HG02943 (cell line): ENCODE results near the gene SLC4A5.
"Not testable (repeated sequence)": the region's sequence is repeated elsewhere in the genome, so short reads cannot be mapped to it uniquely, and the experiment has no call there.

Experiments
- ATAC-seq: cut with Tn5 transposase; IDR thresholded peaks from one replicate; pipeline ENCODE4 v1.9.1; 2021; ENCODE audit warnings: mild to moderate bottlenecking, low read depth, moderate library complexity; ENCODE audit not compliant: unreplicated experiment

The SLC4A5 gene

GRCh38 chr2:74212702-74213410 is 130.4 kb downstream of the SLC4A5 start:
- no peak for ATAC-seq

GRCh38 chr2:74206180-74206688 is 137.0 kb downstream of the SLC4A5 start:
- peak; percentile 68 for ATAC-seq

- ATAC-seq = peak; percentile 35
These were observed 137.6 kb downstream of the SLC4A5 start for GRCh38 chr2:74205596-74205995.

GRCh38 chr2:74205113-74205512 is 138.1 kb downstream of the SLC4A5 start:
- no peak for ATAC-seq

- ATAC-seq = no peak
These were observed 138.8 kb downstream of the SLC4A5 start for GRCh38 chr2:74204436-74204835.

GRCh38 chr2:74201596-74201995 is 141.6 kb downstream of the SLC4A5 start:
- ATAC-seq = no peak

GRCh38 chr2:74201196-74201595 is 142.0 kb downstream of the SLC4A5 start:
- ATAC-seq = no peak

GRCh38 chr2:74199871-74200305 is 143.3 kb downstream of the SLC4A5 start:
- no peak for ATAC-seq

- no peak for ATAC-seq
These were observed 143.9 kb downstream of the SLC4A5 start for GRCh38 chr2:74199275-74199701.

GRCh38 chr2:74198461-74199274 is 144.5 kb downstream of the SLC4A5 start, which contains the start of gene MTHFD2:
MTHFD2 (plus strand) TSS chr2:74198615; CDS start chr2:74198642, 27 bp downstream.
- peak; percentile 87 for ATAC-seq

- ATAC-seq = no peak
These were observed 145.2 kb downstream of the SLC4A5 start for GRCh38 chr2:74198023-74198460.

- no peak for ATAC-seq
These were observed 146.2 kb downstream of the SLC4A5 start for GRCh38 chr2:74197049-74197448.

- no peak for ATAC-seq
These were observed 148.4 kb downstream of the SLC4A5 start for GRCh38 chr2:74194799-74195198.

GRCh38 chr2:74191596-74192380 is 151.4 kb downstream of the SLC4A5 start:
- ATAC-seq = no peak

GRCh38 chr2:74188696-74189095 is 154.5 kb downstream of the SLC4A5 start:
- ATAC-seq = no peak

GRCh38 chr2:74188018-74188601 is 155.1 kb downstream of the SLC4A5 start:
- ATAC-seq = no peak

- ATAC-seq = not testable (repeated sequence)
These were observed 156.5 kb downstream of the SLC4A5 start for GRCh38 chr2:74186706-74187105.

GRCh38 chr2:74186038-74186437 is 157.2 kb downstream of the SLC4A5 start:
- peak; percentile 42 for ATAC-seq

GRCh38 chr2:74183878-74184277 is 159.3 kb downstream of the SLC4A5 start:
- no peak for ATAC-seq

GRCh38 chr2:74181739-74182138 is 161.5 kb downstream of the SLC4A5 start:
- no peak for ATAC-seq
